NCI-H748 treated with DMSO at 0.1 percent for 48 hours (cell line): Measurements from ENCODE around the gene SLC22A31.
"Not testable (repeated sequence)": the region's sequence is repeated elsewhere in the genome, so short reads cannot be mapped to it uniquely, and the experiment has no call there.

Source experiments
- DNase-seq: peaks from one replicate; lab custom pipeline; 2025; lab: John Stamatoyannopoulos, UW

Gene SLC22A31

GRCh38 chr16:89192956-89193575 is 7.3 kb downstream of the SLC22A31 start:
- no peak for DNase-seq

- DNase-seq, result not testable (repeated sequence)
Observed at GRCh38 chr16:89192186-89192955, 8.0 kb downstream of the SLC22A31 start.

GRCh38 chr16:89191901-89192185 is 8.5 kb downstream of the SLC22A31 start:
- DNase-seq, result no peak

- no peak for DNase-seq
Observed at GRCh38 chr16:89191033-89191900, 9.1 kb downstream of the SLC22A31 start.

- DNase-seq, result no peak
Observed at GRCh38 chr16:89190150-89190958, 10.0 kb downstream of the SLC22A31 start.

GRCh38 chr16:89189358-89190025 is 10.8 kb downstream of the SLC22A31 start:
- no peak for DNase-seq

- DNase-seq, result not testable (repeated sequence)
Observed at GRCh38 chr16:89188471-89189357, 11.6 kb downstream of the SLC22A31 start.

GRCh38 chr16:89187770-89188392 is 12.5 kb downstream of the SLC22A31 start:
- no peak for DNase-seq

- DNase-seq, result no peak
Observed at GRCh38 chr16:89187032-89187769, 13.1 kb downstream of the SLC22A31 start.

- not testable (repeated sequence) for DNase-seq
Observed at GRCh38 chr16:89186593-89187031, 13.7 kb downstream of the SLC22A31 start.

- not testable (repeated sequence) for DNase-seq
Observed at GRCh38 chr16:89185887-89186592, 14.3 kb downstream of the SLC22A31 start.

GRCh38 chr16:89184933-89185794 is 15.2 kb downstream of the SLC22A31 start:
- no peak for DNase-seq

- DNase-seq, result no peak
Observed at GRCh38 chr16:89184677-89184932, 15.7 kb downstream of the SLC22A31 start.

GRCh38 chr16:89183975-89184676 is 16.2 kb downstream of the SLC22A31 start:
- DNase-seq, result no peak

- no peak for DNase-seq
Observed at GRCh38 chr16:89183463-89183862, 16.9 kb downstream of the SLC22A31 start.

GRCh38 chr16:89179656-89180315 is 20.6 kb downstream of the SLC22A31 start:
- DNase-seq, result no peak

- DNase-seq, result no peak
Observed at GRCh38 chr16:89179148-89179484, 21.2 kb downstream of the SLC22A31 start.
